K562 (cell line): ENCODE measurements around the gene SLC9B1. TPM values are rescaled to one million over a fixed set of nuclear protein-coding genes. Genes with fewer than 3 reads are reported as not detected.

Experiments used
- ATAC-seq: fragments of 200-7000 bp; cut with Tn5 transposase; 3 replicates; pipeline ENCODE4 v1.9.1; 2020; ENCODE audit warnings: moderate library complexity
- BruUV-seq: library from RNA; stranded (reverse); fragments of 400-500 nt; replicated peaks from 2 replicates; lab custom pipeline; 2021; lab: Mats Ljungman, UMichigan
- CTCF ChIA-PET: fragments of 300-600 bp; formaldehyde crosslinking; extraction: SDS; loops from one replicate; lab custom pipeline; 2021; ENCODE audit warnings: low intra/inter-chr PET ratio; lab: Yijun Ruan, JAX
- POLR2A ChIA-PET: fragments of 300-600, 350-650 bp; sonication (Branson Sonifier 250); formaldehyde crosslinking; extraction: SDS; loops from one replicate; lab custom pipeline; 2021; ENCODE audit warnings: antibody characterized with exemption, inconsistent platforms; lab: Yijun Ruan, JAX
- DNase-seq, 4 experiments: peaks; one replicate each; pipeline versions ENCODE4 v3.0.0 to v3.0.0-alpha.2; 2011 to 2018; ENCODE audit warnings: low spot score in 3 of 4, mixed read lengths in 3 of 4; ENCODE audit errors: extremely low read depth in 1 of 4
- FAIRE-seq: peaks from 2 replicates; lab custom pipeline; 2011; peaks lifted over from hg19 to GRCh38; lab: Jason Lieb, UNC
- H2AFZ ChIP-seq: 2 replicates; pipeline ENCODE4 v1.6.0; 2011; ENCODE audit warnings: low read depth, low read length, control low read depth, inconsistent platforms
- H3K27ac ChIP-seq: fragments of 200-600 bp; 3 replicates; pipeline ENCODE4 v1.8.0; 2011; ENCODE audit warnings: low read depth, mild to moderate bottlenecking, control low read depth, inconsistent platforms, low read length, moderate library complexity, mixed read lengths; ENCODE audit errors: extremely low read depth
- H3K27me3 ChIP-seq, 2 experiments: fragments of 300-600 bp in 1 of 2; 2 replicates in 1 of 2; 3 replicates in 1 of 2; pipeline versions ENCODE4 v1.6.0 to v1.8.0; 2011; ENCODE audit warnings: inconsistent platforms in 2 of 2, low read length in 2 of 2, mild to moderate bottlenecking in 1 of 2, mixed read lengths in 1 of 2, moderate library complexity in 1 of 2; ENCODE audit not compliant: control insufficient read depth in 2 of 2, insufficient read depth in 2 of 2
- H3K36me3 ChIP-seq: fragments of 300-600 bp; 3 replicates; pipeline ENCODE4 v1.8.0; 2011; ENCODE audit warnings: mild to moderate bottlenecking, low read length, inconsistent platforms; ENCODE audit not compliant: control insufficient read depth, insufficient read depth
- H3K4me1 ChIP-seq, 2 experiments: fragments of 200-600 bp in 1 of 2; replicated peaks in 1 of 2; 2 replicates in 1 of 2; 3 replicates in 1 of 2; pipeline versions ENCODE4 v1.5.1 to v1.8.0; 2011; ENCODE audit warnings: inconsistent platforms in 2 of 2, low read length in 2 of 2, mild to moderate bottlenecking in 1 of 2, mixed read lengths in 1 of 2, moderate library complexity in 1 of 2; ENCODE audit not compliant: control insufficient read depth in 2 of 2, insufficient read depth in 2 of 2
- H3K4me2 ChIP-seq: 2 replicates; pipeline ENCODE4 v1.6.1; 2011; ENCODE audit warnings: low read length, control low read depth, inconsistent platforms, mixed read lengths; ENCODE audit not compliant: insufficient read depth
- H3K4me3 ChIP-seq: fragments of 200-600 bp; sonication (generic), shearing (Covaris generic); 2 replicates; pipeline ENCODE4 v1.5.1; 2016; ENCODE audit warnings: control low read depth, inconsistent platforms
- H3K79me2 ChIP-seq: fragments of 200-600 bp; 3 replicates; pipeline ENCODE4 v1.8.0; 2011; ENCODE audit warnings: low read length, inconsistent platforms; ENCODE audit not compliant: control insufficient read depth, insufficient read depth
- H3K9ac ChIP-seq, 2 experiments: 2 replicates each; pipeline versions ENCODE4 v1.6.0 to v1.6.1; 2011; ENCODE audit warnings: low read depth in 2 of 2, low read length in 2 of 2, control low read depth in 1 of 2, inconsistent platforms in 1 of 2, mild to moderate bottlenecking in 1 of 2, mixed read lengths in 1 of 2; ENCODE audit not compliant: insufficient read depth in 1 of 2
- H3K9me1 ChIP-seq: one replicate; pipeline ENCODE4 v1.6.0; 2011; ENCODE audit warnings: inconsistent platforms, mild to moderate bottlenecking, low read length, moderate library complexity; ENCODE audit not compliant: control insufficient read depth, insufficient read depth
- H3K9me3 ChIP-seq: replicated peaks from 2 replicates; pipeline ENCODE4 v1.5.1; 2011; ENCODE audit warnings: low read depth, low read length, inconsistent platforms; ENCODE audit not compliant: control insufficient read depth, insufficient read depth
- H4K20me1 ChIP-seq: replicated peaks from 2 replicates; pipeline ENCODE4 v1.6.1; 2011; ENCODE audit warnings: low read length, inconsistent platforms, mixed read lengths; ENCODE audit not compliant: control insufficient read depth, insufficient read depth
- ATF7 ChIP-seq: fragments of 450-650 bp; IDR thresholded peaks from 2 replicates; pipeline ENCODE4 v1.7.1; 2014; ENCODE audit warnings: mild to moderate bottlenecking, moderate library complexity
- BRF1 ChIP-seq: IDR thresholded peaks from 3 replicates; pipeline ENCODE4 v1.6.1; 2011; ENCODE audit warnings: borderline replicate concordance, mild to moderate bottlenecking; ENCODE audit not compliant: insufficient read length; ENCODE audit errors: extremely low read depth
- CHD2 ChIP-seq: IDR thresholded peaks from 2 replicates; pipeline ENCODE4 v1.6.1; 2011; ENCODE audit warnings: low read depth, low read length
- CREB1 ChIP-seq, 2 experiments: sonication (generic) in 1 of 2; formaldehyde crosslinking in 1 of 2; IDR thresholded peaks; 2 replicates each; pipeline versions ENCODE4 v1.6.1 to v1.8.0; 2012 to 2022; ENCODE audit warnings: inconsistent platforms in 1 of 2, mild to moderate bottlenecking in 1 of 2, missing genetic modification reagents in 1 of 2, moderate library complexity in 1 of 2
- E2F4 ChIP-seq: sonication (generic); formaldehyde crosslinking; IDR thresholded peaks from 2 replicates; pipeline ENCODE4 v1.8.0; 2022; ENCODE audit warnings: mild to moderate bottlenecking, low read depth, missing genetic modification reagents
- MAFF ChIP-seq: IDR thresholded peaks from 2 replicates; pipeline ENCODE4 v1.6.1; 2012; ENCODE audit warnings: low read length, improper control_type of control experiment
- MLLT1 ChIP-seq, 2 experiments: fragments of 450-650 bp; IDR thresholded peaks; 2 replicates each; pipeline ENCODE4 v1.6.1; 2016
- MTA1 ChIP-seq: fragments of 450-650 bp; IDR thresholded peaks from 2 replicates; pipeline ENCODE4 v1.6.1; 2017; ENCODE audit warnings: borderline replicate concordance
- PREB ChIP-seq: sonication (generic); formaldehyde crosslinking; IDR thresholded peaks from 2 replicates; pipeline ENCODE4 v1.8.1; 2023; ENCODE audit warnings: mild to moderate bottlenecking, missing genetic modification reagents
- SREBF1 ChIP-seq: fragments of 150-350 bp; IDR thresholded peaks from 2 replicates; pipeline ENCODE4 v1.6.1; 2014; ENCODE audit warnings: antibody characterized with exemption, low read depth, low read length, borderline replicate concordance
- ZBTB12 ChIP-seq: fragments of 250-450 bp; sonication (Bioruptor Pico); IDR thresholded peaks from 2 replicates; pipeline ENCODE4 v1.4.0; 2020
- in situ Hi-C: fragments of 300-500 bp; cut with MboI; formaldehyde crosslinking; loops from 4 replicates; pipeline ENCODE4 v1.15.0; 2018; ENCODE audit warnings: inconsistent platforms, mixed read lengths
- intact Hi-C: fragments of 100-400 bp; cut with micrococcal nuclease; formaldehyde crosslinking; loops from 2 replicates; pipeline ENCODE4 v1.14.2; 2022
- polyA plus RNA-seq, 8 experiments: library from polyadenylated mRNA; depleted of rRNA in 4 of 8; stranded (reverse) in 5 of 8; unstranded in 3 of 8; fragments of >200 nt; fragmentation: Nextera tagmentation in 2 of 8; fragmentation: Illumina TruSeq in 1 of 8; extraction: Ambion mirVana in 2 of 8; extraction: Trizol in 1 of 8; gene quantifications; 2 replicates each; pipeline versions ENCODE4 v1.2.1 to v1.2.3, GENCODE V29; 2011 to 2014; ENCODE audit warnings: inconsistent platforms in 1 of 8, missing spikeins in 1 of 8
- total RNA-seq, 7 experiments: library from RNA; depleted of rRNA in 6 of 7; stranded (reverse); fragments of >200 nt in 6 of 7; fragmentation: Illumina TruSeq in 2 of 7; extraction: Trizol in 2 of 7; gene quantifications; 2 replicates each; pipeline versions ENCODE4 v1.2.1 to v1.2.3, GENCODE V29; 2011 to 2021; ENCODE audit warnings: low replicate concordance in 1 of 7
- TF ChIP-seq, protein P1 (sequence below): sonication (generic); formaldehyde crosslinking; IDR thresholded peaks from 2 replicates; pipeline ENCODE4 v1.8.1; 2023; ENCODE audit warnings: mild to moderate bottlenecking, missing genetic modification reagents
- TF ChIP-seq, protein P2 (sequence below): fragments of 450-650 bp; IDR thresholded peaks from 2 replicates; pipeline ENCODE4 v1.6.1; 2016

The SLC9B1 gene
- total and polyA plus RNA-seq, 9 of the 15 experiments (the other 6 are each of a cell fraction or from before 2014, with no cell fraction given), result 0.21 to 1.3 (median 0.51) TPM

DNA sequence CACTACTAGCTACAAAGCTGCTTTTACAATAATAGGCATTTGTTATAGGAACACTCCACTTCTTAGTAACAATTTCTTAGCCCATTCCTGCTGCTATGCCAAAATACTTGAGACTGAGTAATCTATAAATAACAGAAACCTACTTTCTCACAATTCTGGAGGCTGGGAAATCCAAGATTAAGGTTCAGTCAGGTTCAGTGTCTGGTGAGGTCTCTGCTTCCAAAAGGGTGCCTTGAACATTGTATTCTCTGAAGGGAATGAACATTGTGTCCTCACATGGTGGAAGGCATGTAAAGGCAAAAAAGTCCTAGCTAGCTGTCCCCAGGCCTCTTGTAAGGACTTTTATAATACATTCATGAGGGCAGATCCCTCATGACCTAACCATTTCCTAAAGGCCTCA is 7.0 kb downstream of the SLC9B1 start:
- POLR2A ChIA-PET, result interaction anchor here (1.0 to 1.4 kb wide), 2 partner anchors 184 to 189 kb away, joined by 3 to 4 read pairs; no protein-coding TSS in a partner anchor

More for the DNA sequence above, 7.0 kb downstream of the SLC9B1 start:
- CTCF ChIA-PET, result interaction anchor here (0.8 kb wide), 1 partner anchor 392 kb away, joined by 3 read pairs; no protein-coding TSS in a partner anchor
- no peak overlapping the region for H3K4me2 ChIP-seq
- peak overlapping the region; percentile 29; the same call in 1 of the 2 replicates for H2AFZ ChIP-seq
- H3K27ac ChIP-seq, result no peak overlapping the region
- intact Hi-C loops, result loop anchor here (10.0 kb wide), 1 partner anchor 668 kb away; the partner anchor contains the start of gene SLC39A8
- DNase-seq, result no peak
- ATAC-seq, result no peak
- H3K9me3 ChIP-seq, result no peaks in the 10 kb centered on the region
- no peaks in the 10 kb centered on the region for H3K36me3 ChIP-seq
- TF ChIP-seq, protein P1, sequence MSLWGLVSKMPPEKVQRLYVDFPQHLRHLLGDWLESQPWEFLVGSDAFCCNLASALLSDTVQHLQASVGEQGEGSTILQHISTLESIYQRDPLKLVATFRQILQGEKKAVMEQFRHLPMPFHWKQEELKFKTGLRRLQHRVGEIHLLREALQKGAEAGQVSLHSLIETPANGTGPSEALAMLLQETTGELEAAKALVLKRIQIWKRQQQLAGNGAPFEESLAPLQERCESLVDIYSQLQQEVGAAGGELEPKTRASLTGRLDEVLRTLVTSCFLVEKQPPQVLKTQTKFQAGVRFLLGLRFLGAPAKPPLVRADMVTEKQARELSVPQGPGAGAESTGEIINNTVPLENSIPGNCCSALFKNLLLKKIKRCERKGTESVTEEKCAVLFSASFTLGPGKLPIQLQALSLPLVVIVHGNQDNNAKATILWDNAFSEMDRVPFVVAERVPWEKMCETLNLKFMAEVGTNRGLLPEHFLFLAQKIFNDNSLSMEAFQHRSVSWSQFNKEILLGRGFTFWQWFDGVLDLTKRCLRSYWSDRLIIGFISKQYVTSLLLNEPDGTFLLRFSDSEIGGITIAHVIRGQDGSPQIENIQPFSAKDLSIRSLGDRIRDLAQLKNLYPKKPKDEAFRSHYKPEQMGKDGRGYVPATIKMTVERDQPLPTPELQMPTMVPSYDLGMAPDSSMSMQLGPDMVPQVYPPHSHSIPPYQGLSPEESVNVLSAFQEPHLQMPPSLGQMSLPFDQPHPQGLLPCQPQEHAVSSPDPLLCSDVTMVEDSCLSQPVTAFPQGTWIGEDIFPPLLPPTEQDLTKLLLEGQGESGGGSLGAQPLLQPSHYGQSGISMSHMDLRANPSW (CRISPR knock-in tag), result no peak
- TF ChIP-seq, protein P2, sequence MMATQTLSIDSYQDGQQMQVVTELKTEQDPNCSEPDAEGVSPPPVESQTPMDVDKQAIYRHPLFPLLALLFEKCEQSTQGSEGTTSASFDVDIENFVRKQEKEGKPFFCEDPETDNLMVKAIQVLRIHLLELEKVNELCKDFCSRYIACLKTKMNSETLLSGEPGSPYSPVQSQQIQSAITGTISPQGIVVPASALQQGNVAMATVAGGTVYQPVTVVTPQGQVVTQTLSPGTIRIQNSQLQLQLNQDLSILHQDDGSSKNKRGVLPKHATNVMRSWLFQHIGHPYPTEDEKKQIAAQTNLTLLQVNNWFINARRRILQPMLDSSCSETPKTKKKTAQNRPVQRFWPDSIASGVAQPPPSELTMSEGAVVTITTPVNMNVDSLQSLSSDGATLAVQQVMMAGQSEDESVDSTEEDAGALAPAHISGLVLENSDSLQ, result no peak
- TF ChIP-seq CHD2, result no peak
- no peak for TF ChIP-seq BRF1
- TF ChIP-seq MTA1, result no peak
- TF ChIP-seq MAFF, result no peak
- no peak for TF ChIP-seq MLLT1 (IDR thresholded peaks at IDR 0.05)
- TF ChIP-seq E2F4, result no peak
- no peak for TF ChIP-seq PREB (CRISPR knock-in tag)
- TF ChIP-seq SREBF1, result no peak
- TF ChIP-seq CREB1 (IDR thresholded peaks at IDR 0.05), result no peak
- TF ChIP-seq CREB1 (CRISPR knock-in tag; IDR thresholded peaks at IDR 0.05), result no peak
- TF ChIP-seq ATF7, result no peak
- TF ChIP-seq ZBTB12 (CRISPR knock-in tag), result no peak
- no peaks in the 10 kb centered on the region for H4K20me1 ChIP-seq
- no peak overlapping the region for H3K9ac ChIP-seq
- BruUV-seq, result no TSS peak
- no peaks in the 10 kb centered on the region for H3K27me3 ChIP-seq
- H3K4me3 ChIP-seq, result no peak overlapping the region
- H3K4me1 ChIP-seq, result peaks cover 9 to 18% of the 10 kb centered on the region in 2 experiments; a peak in 4 of 5 replicates
- H3K79me2 ChIP-seq, result no peaks in the 10 kb centered on the region
- FAIRE-seq, result no peak
- H3K9me1 ChIP-seq, result no peaks in the 10 kb centered on the region
- in situ Hi-C loops, result no loop called here
